Body of pancreas (tissue), 4 donors: ENCODE results near the gene CGNL1.

Experiments
- CTCF ChIP-seq, 7 experiments: fragments of 450-650 bp in 4 of 7; fragments of 200-600 bp in 3 of 7; sonication (generic) in 3 of 7; IDR thresholded peaks; one replicate each; pipeline ENCODE4 v1.5.1; 2016 to 2019; ENCODE audit warnings: antibody characterized with exemption in 7 of 7
- POLR2A ChIP-seq, 3 donors: fragments of 450-650 bp; IDR thresholded peaks; one replicate each; pipeline ENCODE4 v1.6.1; 2016; ENCODE audit warnings: antibody characterized with exemption in 3 of 3, mild to moderate bottlenecking in 2 of 3

- no peak for TF ChIP-seq CTCF (IDR thresholded peaks at IDR 0.05)
- TF ChIP-seq POLR2A (IDR thresholded peaks at IDR 0.05) = no peak
Observed at GRCh38 chr15:57495554-57496165, 119.4 kb downstream of the CGNL1 start.
